Common myeloid progenitor, CD34-positive (primary cell): ENCODE measurements around the gene FCRLB.
A peak's percentile ranks its signal among the peaks of the same experiment; 100 is the strongest.

Experiments used
- CTCF ChIA-PET: fragments of 350-600 bp; sonication (Branson Sonifier 250); formaldehyde crosslinking; loops from one replicate; lab custom pipeline; 2021; ENCODE audit warnings: antibody characterized with exemption; lab: Charles Lee
- POLR2A ChIA-PET: fragments of 350-600 bp; sonication (Branson Sonifier 250); formaldehyde crosslinking; loops from one replicate; lab custom pipeline; 2021; ENCODE audit warnings: antibody characterized with exemption; lab: Charles Lee
- DNase-seq, 3 donors: peaks; one replicate each; pipeline versions ENCODE4 v3.0.0 to v3.0.0-alpha.2; 2013
- H3K27ac ChIP-seq, 2 experiments: 1 replicate in 1 of 2; 2 replicates in 1 of 2; pipeline ENCODE4 v1.7.0; 2013; ENCODE audit warnings: inconsistent platforms in 2 of 2, low read length in 2 of 2, mild to moderate bottlenecking in 2 of 2, low read depth in 1 of 2, moderate library complexity in 1 of 2; ENCODE audit not compliant: severe bottlenecking in 2 of 2, insufficient read depth in 1 of 2, poor library complexity in 1 of 2
- H3K27me3 ChIP-seq, 5 experiments: replicated peaks in 2 of 5; 1 replicate in 3 of 5; 2 replicates in 2 of 5; pipeline versions ENCODE4 v1.6.1 to v1.7.0; 2013; ENCODE audit warnings: low read length in 4 of 5, mild to moderate bottlenecking in 2 of 5, moderate library complexity in 2 of 5, inconsistent platforms in 1 of 5; ENCODE audit not compliant: insufficient read depth in 5 of 5, control insufficient read depth in 4 of 5
- H3K36me3 ChIP-seq, 4 experiments: 1 replicate in 2 of 4; 2 replicates in 2 of 4; pipeline versions ENCODE4 v1.6.1 to v1.7.0; 2013; ENCODE audit warnings: low read length in 3 of 4, control low read depth in 1 of 4, mild to moderate bottlenecking in 1 of 4; ENCODE audit not compliant: control insufficient read depth in 4 of 4, insufficient read depth in 4 of 4
- H3K4me1 ChIP-seq, 4 experiments: 1 replicate in 3 of 4; 2 replicates in 1 of 4; pipeline versions ENCODE4 v1.6.1 to v1.7.1; 2013; ENCODE audit warnings: low read length in 3 of 4, mild to moderate bottlenecking in 3 of 4, control low read depth in 1 of 4, inconsistent platforms in 1 of 4, moderate library complexity in 1 of 4; ENCODE audit not compliant: control insufficient read depth in 4 of 4, insufficient read depth in 4 of 4; ENCODE audit errors: control extremely low read depth in 1 of 4
- H3K4me3 ChIP-seq, 7 experiments: 1 replicate in 4 of 7; 2 replicates in 3 of 7; pipeline versions ENCODE4 v1.5.1 to v1.7.0; 2013; ENCODE audit warnings: mild to moderate bottlenecking in 7 of 7, low read length in 6 of 7, moderate library complexity in 6 of 7, inconsistent platforms in 2 of 7, low read depth in 2 of 7, control low read depth in 1 of 7; ENCODE audit not compliant: insufficient read depth in 4 of 7, control insufficient read depth in 1 of 7; ENCODE audit errors: extremely low read depth in 1 of 7
- H3K9me3 ChIP-seq, 5 experiments: 1 replicate in 4 of 5; 2 replicates in 1 of 5; pipeline versions ENCODE4 v1.6.1 to v1.7.1; 2013; ENCODE audit warnings: low read length in 4 of 5, mild to moderate bottlenecking in 2 of 5, inconsistent platforms in 1 of 5, low read depth in 1 of 5, moderate library complexity in 1 of 5; ENCODE audit not compliant: control insufficient read depth in 4 of 5, insufficient read depth in 2 of 5; ENCODE audit errors: control extremely low read depth in 1 of 5
- WGBS: methylation state at CpG from one replicate; pipeline ENCODE4 v1.1.5; 2013; ENCODE audit not compliant: insufficient coverage; 5-methylcytosine and 5-hydroxymethylcytosine counted together

FCRLB gene

GRCh38 chr1:161771973-161772372 is 50.6 kb downstream of the FCRLB start:
- no peaks in the 10 kb centered on the region for H3K27me3 ChIP-seq
- WGBS: 92% methylated on average over 2 of the region's 2 CpGs
- no peaks in the 10 kb centered on the region for H3K9me3 ChIP-seq
- no peak for DNase-seq
- peaks cover 37 to 77% (median 62%) of the 10 kb centered on the region in 4 experiments for H3K4me1 ChIP-seq
- POLR2A ChIA-PET: interaction anchor here (0.6 kb wide), 1 partner anchor 52 kb away, joined by 4 read pairs; no protein-coding TSS in a partner anchor
- H3K27ac ChIP-seq: peak overlapping the region in 1 of 2 experiments; percentile 52
- peaks cover 0 to 3% (median 0%) of the 10 kb centered on the region in 4 experiments for H3K36me3 ChIP-seq
- H3K4me3 ChIP-seq: peak overlapping the region in 2 of 7 experiments; percentile 30 to 61
- CTCF ChIA-PET: interaction anchor here (0.8 to 1.8 kb wide), 5 partner anchors 10 to 22 kb away, joined by 3 to 7 read pairs (median 4); partner anchors contain the start of gene DUSP12

DNA sequence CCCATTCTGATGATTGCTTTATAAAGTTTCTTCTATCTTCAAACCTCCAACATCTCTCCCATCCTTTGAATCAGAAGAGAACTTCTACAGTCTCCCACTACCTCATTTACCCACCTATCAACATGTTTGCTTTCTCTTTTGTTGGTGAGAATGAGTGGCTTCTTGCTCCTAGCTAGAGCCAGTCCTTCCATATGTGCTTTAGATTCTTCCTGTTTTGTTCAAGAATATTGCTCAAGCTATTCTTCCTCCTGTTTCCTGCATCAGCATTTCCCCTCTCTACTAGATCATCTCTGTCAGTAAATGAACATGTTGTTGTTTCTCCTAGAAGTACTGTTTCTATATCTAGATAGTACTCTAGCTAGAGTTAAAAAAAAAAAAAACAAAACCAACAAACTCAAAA is 51.1 kb downstream of the FCRLB start:
- H3K36me3 ChIP-seq: peaks cover 0 to 3% (median 0%) of the 10 kb centered on the region in 4 experiments
- H3K4me3 ChIP-seq: peak overlapping the region in 3 of 7 experiments; percentile 3 to 61 (median 28)
- peak overlapping the region in 1 of 2 experiments; percentile 52 for H3K27ac ChIP-seq
- peak; percentile 44 to 72 (median 71) for DNase-seq
- POLR2A ChIA-PET: no interaction called here
- no peaks in the 10 kb centered on the region for H3K27me3 ChIP-seq
- CTCF ChIA-PET: interaction anchor here (0.8 to 1.8 kb wide), 4 partner anchors 10 to 22 kb away, joined by 3 to 4 read pairs (median 4); partner anchors contain the start of gene DUSP12
- H3K4me1 ChIP-seq: peaks cover 33 to 73% (median 60%) of the 10 kb centered on the region in 4 experiments
- H3K9me3 ChIP-seq: no peaks in the 10 kb centered on the region

DNA sequence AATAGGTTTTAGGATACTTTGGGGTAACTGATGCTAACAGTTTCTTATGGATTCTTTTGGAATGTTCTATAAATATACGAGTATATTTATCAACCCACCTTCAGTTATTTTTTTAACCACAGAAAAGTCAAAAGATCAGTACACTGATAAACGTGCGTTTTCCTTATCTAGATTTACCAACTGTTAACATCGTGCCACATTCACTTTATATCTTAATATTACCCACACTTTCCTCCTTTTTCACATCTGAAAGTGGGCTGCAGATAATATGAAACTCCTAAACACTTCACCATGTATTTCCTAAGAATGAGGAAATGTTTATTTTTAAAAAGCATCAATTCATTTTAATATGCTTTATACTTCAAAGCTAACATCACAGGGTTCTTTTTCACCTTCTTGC is 52.4 kb downstream of the FCRLB start:
- CTCF ChIA-PET: interaction anchor here (0.7 kb wide), 1 partner anchor 53 kb away, joined by 3 read pairs; no protein-coding TSS in a partner anchor
- H3K36me3 ChIP-seq: peaks cover 0 to 3% (median 1%) of the 10 kb centered on the region in 4 experiments
- POLR2A ChIA-PET: no interaction called here
- H3K27me3 ChIP-seq: no peaks in the 10 kb centered on the region
- H3K9me3 ChIP-seq: no peaks in the 10 kb centered on the region
- whole genome bisulfite sequencing: 3% methylated on average over 3 of the region's 4 CpGs
- H3K4me1 ChIP-seq: peaks cover 30 to 66% (median 50%) of the 10 kb centered on the region in 4 experiments
- H3K27ac ChIP-seq: peak overlapping the region; percentile 20 to 30
- peak overlapping the region in 3 of 7 experiments; percentile 16 to 59 (median 37) for H3K4me3 ChIP-seq
- DNase-seq: peak in 1 of 3 donors; percentile 23

DNA sequence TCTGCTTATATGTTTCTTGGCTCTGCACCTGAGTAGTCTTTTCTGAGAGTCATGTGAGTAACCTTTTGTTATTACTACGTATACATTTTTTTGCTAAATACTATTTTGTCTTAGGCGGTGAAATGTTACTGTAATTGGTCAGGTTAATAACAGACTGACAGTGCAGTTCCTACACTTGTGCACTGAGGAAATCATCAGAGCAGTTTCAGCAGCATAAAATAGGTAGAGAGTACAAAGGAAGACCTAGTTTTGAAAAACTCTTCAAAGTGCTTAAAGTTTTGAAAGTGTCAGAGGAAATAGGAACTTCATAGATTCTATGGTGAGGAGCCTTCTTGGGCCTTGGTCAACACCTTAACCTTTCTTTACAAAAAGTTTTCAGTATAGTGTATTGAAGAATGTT is 55.9 kb downstream of the FCRLB start:
- Histone ChIP-seq H3K27ac (no peak overlapping the region), H3K4me1 (peaks cover 16 to 40% (median 26%) of the 10 kb centered on the region in 4 experiments), H3K4me3 (no peak overlapping the region), H3K9me3 (no peaks in the 10 kb centered on the region), H3K27me3 (no peaks in the 10 kb centered on the region), H3K36me3 (peaks cover 2 to 9% (median 5%) of the 10 kb centered on the region in 4 experiments)
- ChIA-PET POLR2A (no interaction called here), CTCF (interaction anchor here (1.0 to 2.2 kb wide), 2 partner anchors 11 to 16 kb away, joined by 4 to 12 read pairs; partner anchors contain the start of gene ATF6)
- no peak for DNase-seq
- 100% methylated on average over 1 of the region's 2 CpGs for WGBS
